H1 (cell line): ENCODE data around the gene TMC6. TPM values are rescaled to one million over a fixed set of nuclear protein-coding genes. Genes with fewer than 3 reads are reported as not detected.

Experiments used
- EP300 ChIP-seq, 2 experiments: IDR thresholded peaks; 1 replicate in 1 of 2; 2 replicates in 1 of 2; pipeline ENCODE4 v1.6.1; 2011 to 2012; ENCODE audit warnings: low read depth in 2 of 2, low read length in 2 of 2, mild to moderate bottlenecking in 2 of 2, borderline replicate concordance in 1 of 2, inconsistent platforms in 1 of 2, moderate library complexity in 1 of 2
- HDAC6 ChIP-seq: IDR thresholded peaks from one replicate; pipeline ENCODE4 v1.7.1; 2012; ENCODE audit warnings: low read depth, mild to moderate bottlenecking, inconsistent platforms, low read length, moderate library complexity
- KDM1A ChIP-seq: fragments of 200-600, 300-600 bp; sonication (generic); IDR thresholded peaks from 2 replicates; pipeline ENCODE4 v1.7.1; 2016; ENCODE audit warnings: mild to moderate bottlenecking, low read length, borderline replicate concordance
- NRF1 ChIP-seq: IDR thresholded peaks from 2 replicates; pipeline ENCODE4 v1.6.1; 2011; ENCODE audit warnings: mild to moderate bottlenecking, low read depth, low read length, improper control_type of control experiment
- polyA plus RNA-seq, 7 experiments: library from polyadenylated mRNA; depleted of rRNA in 3 of 7; stranded (reverse) in 5 of 7; unstranded in 2 of 7; fragments of >200 nt in 5 of 7; fragments of 200-250 nt in 2 of 7; gene quantifications; 1 replicate in 5 of 7; 2 replicates in 1 of 7; 4 replicates in 1 of 7; pipeline versions ENCODE4 v1.2.1 to v1.2.3, GENCODE V29; 2011 to 2013; ENCODE audit warnings: missing spikeins in 2 of 7, mixed read lengths in 2 of 7
- total RNA-seq: library from RNA; stranded (reverse); fragmentation: NEBNext Ultra II Directional; extraction: Animal tissue kit (Norgen Biotek cat#: 25700); gene quantifications from 2 replicates; pipeline ENCODE4 v1.2.1, GENCODE V29; 2021
- TF ChIP-seq, protein P1 (sequence below): IDR thresholded peaks from 2 replicates; pipeline ENCODE4 v1.6.1; 2012; ENCODE audit warnings: inconsistent platforms
- TF ChIP-seq, protein P2 (sequence below): IDR thresholded peaks from 2 replicates; pipeline ENCODE4 v1.6.1; 2011; ENCODE audit warnings: low read length, improper control_type of control experiment

The TMC6 gene
- total and polyA plus RNA-seq, 2 of the 8 experiments (the other 6 are each of a cell fraction or from before 2014, with no cell fraction given), result 39.4 to 77.6 TPM

DNA sequence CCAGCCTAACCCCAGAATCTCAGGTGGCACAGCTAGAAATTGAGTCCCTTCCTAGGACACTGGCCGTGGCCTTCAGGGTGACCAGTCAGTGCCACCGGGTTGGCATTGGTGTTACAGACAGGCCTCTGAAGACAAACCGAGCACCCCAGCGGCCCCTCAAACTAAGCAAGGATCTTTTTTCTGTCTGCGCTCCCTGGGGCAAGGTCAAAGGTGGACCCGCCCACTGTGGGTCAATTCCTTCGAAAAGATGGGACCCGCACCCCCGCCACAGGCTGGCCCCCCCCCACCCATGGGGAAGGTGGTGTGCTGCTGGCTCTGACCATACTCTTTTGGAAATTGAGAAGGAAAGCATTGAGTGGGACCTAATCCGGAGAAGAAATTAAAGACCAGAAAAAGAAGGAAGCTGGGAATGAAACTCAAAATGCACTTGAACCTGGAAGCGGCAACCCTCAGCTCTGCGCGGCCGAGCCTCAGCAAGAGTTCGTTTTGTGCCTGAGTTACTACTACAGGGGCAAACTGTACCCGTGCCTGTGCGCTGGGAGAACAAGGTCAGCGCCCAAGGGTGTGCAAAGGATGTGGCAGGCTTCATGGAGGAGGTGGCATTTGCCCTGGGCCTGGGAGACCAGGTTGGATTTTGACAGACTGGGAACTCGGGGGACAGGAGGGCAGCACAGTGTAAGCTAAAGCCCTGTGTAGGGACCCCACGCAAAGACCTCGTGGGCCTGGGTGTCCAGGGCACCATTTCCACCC is 20.4 kb downstream of the TMC6 start (continued):
- TF ChIP-seq, protein P1, sequence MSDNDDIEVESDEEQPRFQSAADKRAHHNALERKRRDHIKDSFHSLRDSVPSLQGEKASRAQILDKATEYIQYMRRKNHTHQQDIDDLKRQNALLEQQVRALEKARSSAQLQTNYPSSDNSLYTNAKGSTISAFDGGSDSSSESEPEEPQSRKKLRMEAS, result no peak
- TF ChIP-seq HDAC6, result no peak
- no peak for TF ChIP-seq EP300 (IDR thresholded peaks at IDR 0.05; ENCODE audit: borderline replicate concordance in 1 of 2, low read depth in 2 of 2, low read length in 2 of 2)
- no peak for TF ChIP-seq KDM1A
- TF ChIP-seq NRF1, result no peak
- TF ChIP-seq, protein P2, sequence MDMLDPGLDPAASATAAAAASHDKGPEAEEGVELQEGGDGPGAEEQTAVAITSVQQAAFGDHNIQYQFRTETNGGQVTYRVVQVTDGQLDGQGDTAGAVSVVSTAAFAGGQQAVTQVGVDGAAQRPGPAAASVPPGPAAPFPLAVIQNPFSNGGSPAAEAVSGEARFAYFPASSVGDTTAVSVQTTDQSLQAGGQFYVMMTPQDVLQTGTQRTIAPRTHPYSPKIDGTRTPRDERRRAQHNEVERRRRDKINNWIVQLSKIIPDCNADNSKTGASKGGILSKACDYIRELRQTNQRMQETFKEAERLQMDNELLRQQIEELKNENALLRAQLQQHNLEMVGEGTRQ, result no peak
